ENCODE results near the gene GNG8. TPM values are rescaled to one million over a fixed set of nuclear protein-coding genes. Genes with fewer than 3 reads are reported as not detected.
"Not testable (repeated sequence)": the region's sequence is repeated elsewhere in the genome, so short reads cannot be mapped to it uniquely, and the experiment has no call there.

GNG8 gene
- total RNA-seq, 1 experiment from 2014 or later = not detected

GRCh38 chr19:46648060-46648960, 12.3 kb upstream of the GNG8 start:
- DNase-seq (ENCODE audit: extremely low read depth, low read depth) = no peak

DNA sequence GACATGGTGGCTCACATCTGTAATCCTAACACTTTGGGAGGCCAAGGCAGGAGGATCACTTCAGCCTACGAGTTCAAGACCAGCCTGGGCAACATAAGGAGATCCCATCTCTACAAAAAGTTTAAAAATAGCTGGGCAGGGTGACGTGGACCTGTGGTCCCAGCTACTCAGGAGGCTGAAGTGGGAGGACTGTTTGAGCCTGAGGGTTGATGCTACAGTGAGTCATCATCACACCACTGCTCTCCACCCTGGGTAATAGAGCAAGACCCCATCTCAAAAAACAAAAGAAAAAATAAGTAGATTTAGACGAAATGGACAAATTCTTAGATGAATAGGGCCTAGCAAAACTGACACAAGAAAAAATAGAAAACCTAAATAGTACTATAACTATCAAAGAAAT, 10.4 kb upstream of the GNG8 start:
- DNase-seq (ENCODE audit: extremely low read depth, low read depth) = no peak

DNA sequence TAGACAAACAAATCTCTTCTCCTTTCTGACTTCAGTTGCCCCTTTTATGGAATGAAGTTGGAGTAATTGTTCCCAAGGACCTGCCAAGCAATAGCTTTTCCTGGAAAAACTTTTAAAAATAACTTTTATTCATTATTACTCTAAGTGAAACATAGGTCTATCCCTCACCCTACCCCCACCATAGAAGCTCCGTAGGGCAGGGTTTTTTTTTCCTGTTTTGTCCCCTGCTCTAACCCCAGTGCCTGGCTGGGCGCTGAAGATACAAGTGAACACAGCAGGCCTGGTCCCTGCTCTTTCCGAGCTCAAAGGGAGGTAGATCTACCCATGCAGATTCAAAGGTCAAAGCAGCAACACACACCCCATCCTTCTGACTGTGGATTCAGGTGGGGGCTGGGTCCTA, 8.7 kb upstream of the GNG8 start:
- no peak for DNase-seq (ENCODE audit: extremely low read depth, low read depth)

GRCh38 chr19:46640656-46641055, 4.7 kb upstream of the GNG8 start:
- DNase-seq (ENCODE audit: extremely low read depth, low read depth) = no peak

GRCh38 chr19:46639358-46640182, 3.6 kb upstream of the GNG8 start:
- DNase-seq (ENCODE audit: extremely low read depth, low read depth) = no peak

GRCh38 chr19:46637224-46637623, 1.2 kb upstream of the GNG8 start:
- DNase-seq (ENCODE audit: extremely low read depth, low read depth) = no peak

DNA sequence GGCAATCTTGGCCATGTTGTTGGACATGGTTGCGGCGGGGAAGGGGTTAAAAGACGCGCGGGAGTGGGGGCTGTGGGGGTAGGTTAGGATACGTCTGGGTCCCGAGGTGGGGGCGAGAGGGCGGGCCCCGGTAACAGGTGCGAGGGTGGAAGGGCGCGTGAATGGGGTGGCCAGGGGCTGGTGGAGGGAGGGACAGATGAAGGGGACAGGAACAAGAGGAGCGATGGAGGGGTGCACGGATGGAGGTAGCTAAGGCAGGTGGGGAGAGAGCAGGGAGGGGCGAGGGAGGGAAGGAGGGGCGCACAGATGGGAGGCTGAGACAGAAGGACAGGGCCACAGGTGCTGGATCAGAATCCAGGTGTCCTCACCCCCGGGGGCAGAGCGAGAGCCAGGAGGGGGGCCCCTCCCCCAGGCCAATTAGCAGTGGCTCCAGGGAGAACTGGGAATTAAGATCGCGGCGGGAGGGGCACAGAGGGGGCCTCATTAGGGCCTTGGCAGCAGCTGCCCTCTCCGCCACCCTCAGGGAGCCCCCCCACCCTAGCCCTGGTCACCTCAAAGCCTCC, 1.3 kb downstream of the GNG8 start:
- no peak for DNase-seq (ENCODE audit: extremely low read depth, low read depth)

- peak; percentile 85 for DNase-seq (ENCODE audit: extremely low read depth, low read depth)
Observed at GRCh38 chr19:46634045-46634655, 1.9 kb downstream of the GNG8 start.

DNA sequence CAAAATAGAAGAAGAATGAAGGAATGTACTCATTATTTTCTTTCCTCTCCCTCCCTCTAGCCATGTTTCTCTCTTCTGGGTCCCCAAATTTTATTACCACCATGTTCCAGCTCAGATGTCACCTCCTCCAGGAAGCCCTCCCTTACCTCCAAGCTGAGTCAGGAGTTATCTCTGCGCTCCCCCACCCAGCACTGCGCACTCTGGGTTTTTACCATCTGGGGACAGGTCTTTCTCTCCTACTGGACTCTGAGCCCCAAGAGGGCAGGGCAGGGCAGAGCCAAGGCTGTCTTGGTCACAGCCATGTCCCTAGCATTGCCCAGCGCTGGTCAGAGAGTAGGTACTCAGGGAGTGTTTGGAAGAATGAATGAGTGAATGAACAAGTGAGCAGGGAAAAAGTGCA, 2.9 kb downstream of the GNG8 start:
- no peak for DNase-seq (ENCODE audit: extremely low read depth, low read depth)

DNA sequence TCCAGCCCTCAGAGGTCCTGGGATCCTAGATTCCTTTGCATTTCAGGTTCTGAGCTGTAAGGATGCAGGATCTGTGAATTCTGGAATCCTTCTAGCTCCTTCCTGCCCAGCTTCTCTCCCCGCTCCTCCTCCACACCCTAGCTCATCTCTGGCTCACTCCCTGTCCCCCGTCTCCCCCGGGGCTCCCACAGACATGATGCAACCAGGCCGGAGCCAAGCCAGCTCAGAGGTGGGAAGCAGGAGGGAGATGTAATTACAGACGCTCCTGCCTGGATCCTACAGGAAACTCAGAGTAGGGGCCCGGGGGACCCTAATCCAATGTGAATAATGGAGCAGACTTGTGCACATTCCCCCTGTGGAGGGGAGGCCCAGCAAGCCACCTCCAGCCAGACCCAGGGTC, 4.5 kb downstream of the GNG8 start:
- DNase-seq (ENCODE audit: extremely low read depth, low read depth) = no peak

DNA sequence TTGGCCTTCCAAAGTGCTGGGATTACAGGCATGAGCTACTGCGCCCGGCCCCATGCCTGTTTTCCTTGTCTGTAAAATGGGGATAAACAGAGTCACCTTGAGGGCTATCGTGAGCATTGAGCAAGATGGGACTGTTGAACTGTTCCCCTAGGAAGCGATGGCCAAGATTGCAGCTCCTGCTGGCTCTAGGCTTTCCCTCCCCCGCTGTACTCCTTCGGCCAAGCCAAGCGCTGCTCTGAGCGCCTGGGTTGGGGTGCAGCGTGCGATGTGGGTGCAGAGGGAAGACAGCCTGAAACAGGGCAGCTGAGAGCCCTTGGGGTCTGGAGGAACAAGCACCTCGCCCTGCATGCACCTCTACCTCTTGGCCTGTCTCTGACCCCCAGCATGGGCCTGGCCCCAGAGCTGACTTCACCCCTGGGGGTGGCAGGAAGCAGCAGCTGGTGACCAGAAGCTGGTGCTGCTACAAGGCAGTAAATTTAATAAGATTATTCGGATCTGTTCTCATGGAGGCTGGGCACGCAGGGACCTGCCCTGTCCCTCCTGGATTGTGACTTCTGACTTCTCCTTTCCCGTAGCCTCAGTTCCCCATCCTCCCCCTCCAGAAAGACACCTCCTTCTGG, 5.3 kb downstream of the GNG8 start:
- no peak for DNase-seq (ENCODE audit: extremely low read depth, low read depth)

DNA sequence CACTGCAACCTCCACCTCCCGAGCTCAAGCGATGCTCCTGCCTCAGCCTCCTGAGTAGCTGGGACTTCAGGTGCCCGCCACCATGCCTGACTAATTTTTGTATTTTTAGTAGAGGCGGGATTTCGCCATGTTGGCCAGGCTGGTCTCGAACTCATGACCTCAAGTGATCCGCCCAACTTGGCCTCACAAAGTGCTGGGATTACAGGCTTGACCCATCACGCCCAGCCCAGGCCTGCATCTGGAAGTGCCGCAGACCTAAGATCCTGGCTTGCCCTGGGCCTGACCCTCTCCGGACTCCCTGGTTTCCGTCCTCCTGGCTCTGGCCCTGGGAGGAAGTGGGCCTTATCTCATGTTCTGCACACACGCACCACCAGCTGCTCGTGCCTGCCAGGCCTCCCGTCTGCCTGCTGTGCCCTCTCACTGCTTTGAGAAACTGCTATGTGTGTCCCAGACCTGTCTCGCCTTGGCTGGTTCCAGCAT, 6.4 kb downstream of the GNG8 start:
- DNase-seq (ENCODE audit: extremely low read depth, low read depth) = no peak

- not testable (repeated sequence) for DNase-seq (ENCODE audit: extremely low read depth, low read depth)
Observed at GRCh38 chr19:46628970-46629369, 7.0 kb downstream of the GNG8 start.

GRCh38 chr19:46626446-46626845, 9.6 kb downstream of the GNG8 start:
- DNase-seq (ENCODE audit: extremely low read depth, low read depth) = no peak

DNA sequence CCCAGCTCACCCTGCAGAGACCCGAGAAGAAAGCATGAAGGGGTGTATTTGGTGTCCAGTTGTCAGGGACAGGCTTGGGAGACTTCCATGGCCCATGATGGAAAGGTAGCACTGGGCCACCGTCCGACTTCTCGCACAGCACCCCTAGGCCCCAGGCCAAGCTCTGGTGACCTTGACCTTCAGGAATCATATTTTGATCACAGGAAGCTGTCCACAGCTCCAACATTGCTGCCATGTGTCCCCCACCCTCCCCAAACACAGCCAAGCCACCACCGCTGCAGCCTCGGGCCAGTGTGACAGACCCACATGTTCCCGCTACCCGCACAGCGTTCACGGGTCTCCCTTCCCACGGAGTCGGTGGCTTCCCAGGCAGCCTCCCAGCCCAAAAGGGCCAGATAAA, 10.3 kb downstream of the GNG8 start:
- no peak for DNase-seq (ENCODE audit: extremely low read depth, low read depth)

DNA sequence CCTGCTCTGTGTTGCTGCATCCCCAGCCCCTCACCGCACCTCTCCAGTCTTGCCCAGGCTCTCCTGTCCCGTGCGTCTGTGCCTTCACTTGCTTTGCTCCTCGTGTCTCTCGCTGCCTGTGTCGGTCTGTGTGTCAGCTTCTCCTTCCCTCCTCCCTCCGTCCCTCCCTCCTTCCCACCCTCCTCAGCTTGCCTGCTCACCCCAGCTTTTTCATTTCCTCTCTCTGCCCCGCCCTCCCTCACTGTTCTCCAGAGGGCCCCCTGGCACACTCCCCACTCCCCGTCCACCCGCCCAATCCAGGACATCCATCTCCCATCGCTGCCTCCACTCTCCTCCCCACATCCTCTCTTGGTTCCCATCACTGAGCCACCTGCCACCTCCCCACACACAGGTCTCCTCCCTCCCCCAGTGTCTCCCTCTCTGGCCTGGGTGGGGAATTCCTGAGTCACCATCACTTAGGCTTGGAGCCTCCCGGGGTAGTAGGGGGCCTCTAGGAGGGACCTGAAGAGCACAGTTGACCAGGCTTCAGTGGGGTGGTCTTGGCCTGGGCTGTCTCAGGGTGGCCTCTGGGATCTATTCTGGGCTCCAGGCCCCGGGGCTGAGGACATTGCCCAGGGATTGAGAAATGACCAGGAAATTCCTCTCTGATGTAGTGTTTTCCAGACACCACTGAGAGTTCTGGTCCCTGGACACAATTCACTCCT, 10.9 kb downstream of the GNG8 start, which contains the start of gene PTGIR:
Gene PTGIR, minus strand, starts transcription at position 132 of the 704 bp plus-strand sequence. CDS start 864 bp downstream, outside the sequence.
- no peak for DNase-seq (ENCODE audit: extremely low read depth, low read depth)

GRCh38 chr19:46623915-46624502, 12.0 kb downstream of the GNG8 start:
- DNase-seq (ENCODE audit: extremely low read depth, low read depth) = no peak

GRCh38 chr19:46622118-46622446, 13.9 kb downstream of the GNG8 start:
- DNase-seq (ENCODE audit: extremely low read depth, low read depth) = no peak

Measured in NCI-H460 (cell line).